H1 (cell line): Measurements from ENCODE around the gene CLEC16A. TPM values are rescaled to one million over a fixed set of nuclear protein-coding genes. Genes with fewer than 3 reads are reported as not detected.

Experiments
- CTCF ChIA-PET: fragments of 300-600 bp; sonication (Branson Sonifier 250); formaldehyde crosslinking; loops from one replicate; lab custom pipeline; 2021; ENCODE audit not compliant: partially characterized antibody; lab: Charles Lee
- POLR2A ChIA-PET: fragments of 300-600 bp; sonication (Branson Sonifier 250); formaldehyde crosslinking; loops from one replicate; lab custom pipeline; 2021; ENCODE audit warnings: inconsistent platforms; ENCODE audit not compliant: partially characterized antibody; lab: Charles Lee
- DNase-seq, 2 experiments: peaks; one replicate each; pipeline versions ENCODE4 v3.0.0 to v3.0.0-alpha.2; 2010 to 2022; ENCODE audit warnings: low spot score in 2 of 2, low read depth in 1 of 2, mixed read lengths in 1 of 2
- FAIRE-seq: peaks from 2 replicates; lab custom pipeline; 2011; peaks lifted over from hg19 to GRCh38; lab: Jason Lieb, UNC
- H2AFZ ChIP-seq: 2 replicates; pipeline ENCODE4 v1.8.1; 2012; ENCODE audit warnings: low read length, inconsistent platforms
- H2AK5ac ChIP-seq: 2 replicates; pipeline ENCODE4 v1.6.1; 2013; ENCODE audit warnings: low read depth, low read length
- H2BK120ac ChIP-seq: replicated peaks from 2 replicates; pipeline ENCODE3; 2013; ENCODE audit warnings: low read depth, low read length, inconsistent platforms
- H2BK12ac ChIP-seq: 2 replicates; pipeline ENCODE4 v1.6.1; 2013; ENCODE audit warnings: low read depth, low read length
- H2BK15ac ChIP-seq: 2 replicates; pipeline ENCODE4 v1.6.1; 2013; ENCODE audit warnings: low read length
- H2BK20ac ChIP-seq: 2 replicates; pipeline ENCODE4 v1.6.1; 2013; ENCODE audit warnings: low read length
- H2BK5ac ChIP-seq: 2 replicates; pipeline ENCODE4 v1.6.1; 2013; ENCODE audit warnings: low read depth, low read length
- H3K14ac ChIP-seq: 2 replicates; pipeline ENCODE4 v1.6.1; 2013; ENCODE audit warnings: inconsistent platforms; ENCODE audit not compliant: insufficient read length
- H3K18ac ChIP-seq: 2 replicates; pipeline ENCODE4 v1.6.1; 2013; ENCODE audit warnings: low read length; ENCODE audit errors: extremely low read depth
- H3K23ac ChIP-seq: 2 replicates; pipeline ENCODE4 v1.6.1; 2013; ENCODE audit warnings: inconsistent platforms; ENCODE audit not compliant: insufficient read length
- H3K23me2 ChIP-seq: 2 replicates; pipeline ENCODE4 v1.6.1; 2013; ENCODE audit warnings: low read depth, low read length
- H3K27ac ChIP-seq: 2 replicates; pipeline ENCODE4 v1.6.1; 2011; ENCODE audit warnings: low read depth, low read length, inconsistent platforms
- H3K27me3 ChIP-seq, 4 experiments: replicated peaks in 1 of 4; 1 replicate in 1 of 4; 2 replicates in 3 of 4; pipeline versions ENCODE4 v1.6.1 to v1.8.1; 2011 to 2013; ENCODE audit warnings: low read length in 3 of 4, mild to moderate bottlenecking in 3 of 4, inconsistent platforms in 2 of 4, mixed read lengths in 2 of 4, moderate library complexity in 1 of 4; ENCODE audit not compliant: control insufficient read depth in 3 of 4, insufficient read depth in 3 of 4; ENCODE audit errors: extremely low read depth in 1 of 4
- H3K36me3 ChIP-seq, 4 experiments: 2 replicates each; pipeline versions ENCODE4 v1.6.1 to v1.8.1; 2011 to 2013; ENCODE audit warnings: mild to moderate bottlenecking in 4 of 4, low read length in 3 of 4, moderate library complexity in 2 of 4, control low read depth in 1 of 4, inconsistent platforms in 1 of 4; ENCODE audit not compliant: insufficient read depth in 4 of 4, control insufficient read depth in 2 of 4
- H3K4ac ChIP-seq: replicated peaks from 2 replicates; pipeline ENCODE3; 2013; ENCODE audit warnings: low read length, low read depth, mixed read lengths, inconsistent platforms; ENCODE audit not compliant: insufficient read length
- H3K4me1 ChIP-seq, 4 experiments: replicated peaks in 1 of 4; 1 replicate in 1 of 4; 2 replicates in 3 of 4; pipeline versions ENCODE4 v1.6.1 to v1.8.1; 2011 to 2013; ENCODE audit warnings: low read length in 3 of 4, inconsistent platforms in 2 of 4, mixed read lengths in 1 of 4; ENCODE audit not compliant: insufficient read depth in 4 of 4, control insufficient read depth in 3 of 4
- H3K4me2 ChIP-seq, 2 experiments: 2 replicates each; pipeline versions ENCODE4 v1.6.1 to v1.8.1; 2011 to 2013; ENCODE audit warnings: low read depth in 2 of 2, low read length in 2 of 2, control low read depth in 1 of 2, inconsistent platforms in 1 of 2, mild to moderate bottlenecking in 1 of 2; ENCODE audit not compliant: insufficient read depth in 1 of 2
- H3K4me3 ChIP-seq, 4 experiments: fragments of 200-600, 300-600 bp in 1 of 4; sonication (generic), shearing (Covaris generic), sonication (Bioruptor Twin) in 1 of 4; 2 replicates each; pipeline versions ENCODE4 v1.5.1 to v1.8.1; 2011 to 2016; ENCODE audit warnings: low read length in 4 of 4, low read depth in 3 of 4, control low read depth in 2 of 4, inconsistent platforms in 2 of 4, mild to moderate bottlenecking in 2 of 4, mixed read lengths in 1 of 4, moderate library complexity in 1 of 4; ENCODE audit not compliant: insufficient read depth in 2 of 4; ENCODE audit errors: extremely low read depth in 1 of 4
- H3K56ac ChIP-seq: replicated peaks from 2 replicates; pipeline ENCODE3; 2013; ENCODE audit warnings: low read depth, mild to moderate bottlenecking, mixed read lengths, low read length, inconsistent platforms; ENCODE audit not compliant: insufficient read length
- H3K79me1 ChIP-seq: 2 replicates; pipeline ENCODE4 v1.6.1; 2013; ENCODE audit warnings: low read depth, low read length, control low read depth
- H3K79me2 ChIP-seq, 2 experiments: 2 replicates each; pipeline versions ENCODE4 v1.6.1 to v1.8.1; 2012 to 2013; ENCODE audit warnings: low read length in 2 of 2, mild to moderate bottlenecking in 2 of 2, inconsistent platforms in 1 of 2; ENCODE audit not compliant: insufficient read depth in 2 of 2, control insufficient read depth in 1 of 2
- H3K9ac ChIP-seq, 4 experiments: replicated peaks in 1 of 4; 1 replicate in 1 of 4; 2 replicates in 3 of 4; pipeline versions ENCODE4 v1.6.1 to v1.8.1; 2011 to 2013; ENCODE audit warnings: low read depth in 3 of 4, low read length in 3 of 4, control low read depth in 2 of 4, mild to moderate bottlenecking in 2 of 4, moderate library complexity in 2 of 4, inconsistent platforms in 1 of 4; ENCODE audit errors: extremely low read depth in 1 of 4
- H3K9me3 ChIP-seq, 2 experiments: 2 replicates each; pipeline versions ENCODE4 v1.6.1 to v1.8.1; 2012 to 2013; ENCODE audit warnings: mild to moderate bottlenecking in 2 of 2, moderate library complexity in 2 of 2, control low read depth in 1 of 2, inconsistent platforms in 1 of 2, low read depth in 1 of 2, low read length in 1 of 2, mixed read lengths in 1 of 2; ENCODE audit not compliant: insufficient read depth in 2 of 2
- H4K20me1 ChIP-seq, 2 experiments: replicated peaks in 1 of 2; 2 replicates each; pipeline versions ENCODE3 to v1.8.1; 2011 to 2013; ENCODE audit warnings: inconsistent platforms in 2 of 2, low read length in 2 of 2, mild to moderate bottlenecking in 1 of 2; ENCODE audit not compliant: insufficient read depth in 2 of 2, control insufficient read depth in 1 of 2
- H4K5ac ChIP-seq: 2 replicates; pipeline ENCODE4 v1.6.1; 2013; ENCODE audit warnings: low read length, low read depth, mixed read lengths, inconsistent platforms; ENCODE audit not compliant: insufficient read length
- H4K8ac ChIP-seq: 2 replicates; pipeline ENCODE4 v1.8.0; 2013; ENCODE audit warnings: mild to moderate bottlenecking, moderate library complexity, low read length, inconsistent platforms; ENCODE audit not compliant: insufficient read depth; ENCODE audit errors: extremely low read depth
- H4K91ac ChIP-seq: replicated peaks from 2 replicates; pipeline ENCODE3; 2013; ENCODE audit warnings: low read length, mixed read lengths, inconsistent platforms; ENCODE audit not compliant: insufficient read length
- CBX8 ChIP-seq: fragments of 300-800, 300-1000 bp; sonication (generic); IDR thresholded peaks from 2 replicates; pipeline ENCODE4 v1.7.1; 2016; ENCODE audit warnings: low read depth, low read length, borderline replicate concordance
- WGBS, 2 experiments: shearing (Covaris generic) in 1 of 2; methylation state at CpG; one replicate each; pipeline versions ENCODE4 v1.1.6 to v1.1.7; 2013 to 2015; ENCODE audit warnings: low lambda C conversion rate in 2 of 2, mixed read lengths in 2 of 2, inconsistent platforms in 1 of 2, low coverage in 1 of 2, missing lambda C conversion rate in 1 of 2; ENCODE audit not compliant: insufficient replicate concordance in 2 of 2, insufficient coverage in 1 of 2, insufficient read length in 1 of 2; ENCODE audit errors: extremely low coverage in 1 of 2, missing lambda C conversion rate in 1 of 2; 5-methylcytosine and 5-hydroxymethylcytosine counted together
- polyA plus RNA-seq, 7 experiments: library from polyadenylated mRNA; depleted of rRNA in 3 of 7; stranded (reverse) in 5 of 7; unstranded in 2 of 7; fragments of >200 nt in 5 of 7; fragments of 200-250 nt in 2 of 7; gene quantifications; 1 replicate in 5 of 7; 2 replicates in 1 of 7; 4 replicates in 1 of 7; pipeline versions ENCODE4 v1.2.1 to v1.2.3, GENCODE V29; 2011 to 2013; ENCODE audit warnings: missing spikeins in 2 of 7, mixed read lengths in 2 of 7
- total RNA-seq: library from RNA; stranded (reverse); fragmentation: NEBNext Ultra II Directional; extraction: Animal tissue kit (Norgen Biotek cat#: 25700); gene quantifications from 2 replicates; pipeline ENCODE4 v1.2.1, GENCODE V29; 2021

CLEC16A gene
- total and polyA plus RNA-seq, 2 of the 8 experiments (the other 6 are each of a cell fraction or from before 2014, with no cell fraction given): 7.6 to 19.3 TPM

DNA sequence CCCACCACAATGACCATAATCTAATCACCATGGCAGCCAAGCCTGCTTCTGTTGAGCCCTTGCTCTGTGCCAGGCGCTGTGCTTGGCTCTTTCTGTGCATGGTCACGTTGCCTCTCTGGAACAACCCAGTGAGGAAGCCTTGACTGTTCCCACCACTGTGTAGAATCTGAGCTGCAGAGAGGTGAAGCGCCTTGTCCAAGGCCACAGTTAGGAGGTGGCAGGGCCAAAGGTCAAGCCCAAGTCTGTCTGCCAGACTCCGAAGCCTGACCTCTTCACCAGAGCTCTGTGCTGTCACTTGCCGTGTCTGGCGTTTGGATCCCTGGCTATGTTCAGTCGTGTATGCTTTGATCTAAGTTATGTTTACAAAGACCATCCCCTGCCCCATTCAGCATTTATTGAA is 10.5 kb downstream of the CLEC16A start:
- Histone ChIP-seq H2AK5ac (no peak overlapping the region), H4K20me1 (peaks cover 7 to 9% of the 10 kb centered on the region in 2 experiments), H3K23me2 (no peaks in the 10 kb centered on the region), H3K4me3 (no peak overlapping the region), H4K8ac (no peak overlapping the region), H3K36me3 (no peaks in the 10 kb centered on the region), H3K56ac (no peak overlapping the region), H2BK20ac (no peak overlapping the region), H4K91ac (no peak overlapping the region), H3K4me1 (peaks cover 3 to 10% (median 7%) of the 10 kb centered on the region in 4 experiments; a peak in 6 of 7 replicates), H3K79me2 (peaks cover 0 to 28% of the 10 kb centered on the region in 2 experiments; a peak in 1 of 4 replicates), H3K23ac (no peak overlapping the region), H2BK15ac (no peak overlapping the region), H3K4ac (no peak overlapping the region), H2BK120ac (no peak overlapping the region), H3K4me2 (no peak overlapping the region), H3K9me3 (no peaks in the 10 kb centered on the region), H2BK5ac (no peak overlapping the region), H3K18ac (no peak overlapping the region), H3K14ac (no peak overlapping the region), H4K5ac (no peak overlapping the region), H3K27ac (no peak overlapping the region), H3K27me3 (no peaks in the 10 kb centered on the region), H3K79me1 (peaks cover 3% of the 10 kb centered on the region; the same call in 1 of the 2 replicates), H3K9ac (no peak overlapping the region), H2AFZ (no peak overlapping the region), H2BK12ac (no peak overlapping the region)
- POLR2A ChIA-PET: interaction anchor here (1.0 to 1.5 kb wide), 2 partner anchors 25 to 300 kb away, joined by 3 read pairs; no protein-coding TSS in a partner anchor
- FAIRE-seq (no peak), DNase-seq (no peak)
- no peak for TF ChIP-seq CBX8
- CTCF ChIA-PET: interaction anchor here (0.8 to 7.8 kb wide), 12 partner anchors 9 to 452 kb away, joined by 3 to 117 read pairs (median 4); partner anchors contain the start of gene SOCS1
- WGBS, 2 experiments: 96% methylated on average over 7 of the region's 7 CpGs; no CpG with 5 or more reads in 1 of the 2 experiments
